GM12801 (cell line): ENCODE measurements around the gene FAM240B.

Experiments
- CTCF ChIP-seq: IDR thresholded peaks from one replicate; pipeline ENCODE4 v1.5.1; 2011; ENCODE audit warnings: control low read depth; ENCODE audit not compliant: insufficient read length; ENCODE audit errors: extremely low read depth

FAM240B gene

GRCh38 chr9:38652044-38652443, 67.9 kb downstream of the FAM240B start:
- no peak for TF ChIP-seq CTCF

- TF ChIP-seq CTCF = no peak
These were observed 68.4 kb downstream of the FAM240B start for GRCh38 chr9:38651400-38652042.

- TF ChIP-seq CTCF = no peak
These were observed 69.4 kb downstream of the FAM240B start for GRCh38 chr9:38650564-38650963.

GRCh38 chr9:38649731-38650363, 70.1 kb downstream of the FAM240B start:
- no peak for TF ChIP-seq CTCF

GRCh38 chr9:38644601-38645000, 75.3 kb downstream of the FAM240B start:
- no peak for TF ChIP-seq CTCF
